ENCODE data around the gene CRYBA4.

DNA sequence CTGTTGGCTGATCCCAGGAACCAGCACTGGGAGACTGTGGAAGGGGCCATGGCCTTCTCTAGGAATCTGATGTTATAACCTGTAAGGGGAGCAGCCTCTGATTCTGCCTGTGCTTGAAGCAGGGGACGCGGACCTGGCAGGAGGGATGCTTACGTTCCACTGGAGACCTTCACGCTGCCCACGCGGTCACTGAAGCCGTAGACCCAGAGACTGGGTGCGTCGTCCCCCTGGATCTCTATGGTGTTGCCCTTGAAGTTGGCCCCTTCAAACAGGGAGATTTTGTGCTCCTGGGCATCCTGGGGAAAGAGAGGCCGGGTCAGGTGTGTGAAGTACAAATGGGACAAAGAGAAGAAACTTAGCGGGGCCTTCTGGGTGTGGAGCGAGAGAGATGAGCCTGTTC lies 20.0 kb upstream of the CRYBA4 start:
- TF ChIP-seq, protein P1, sequence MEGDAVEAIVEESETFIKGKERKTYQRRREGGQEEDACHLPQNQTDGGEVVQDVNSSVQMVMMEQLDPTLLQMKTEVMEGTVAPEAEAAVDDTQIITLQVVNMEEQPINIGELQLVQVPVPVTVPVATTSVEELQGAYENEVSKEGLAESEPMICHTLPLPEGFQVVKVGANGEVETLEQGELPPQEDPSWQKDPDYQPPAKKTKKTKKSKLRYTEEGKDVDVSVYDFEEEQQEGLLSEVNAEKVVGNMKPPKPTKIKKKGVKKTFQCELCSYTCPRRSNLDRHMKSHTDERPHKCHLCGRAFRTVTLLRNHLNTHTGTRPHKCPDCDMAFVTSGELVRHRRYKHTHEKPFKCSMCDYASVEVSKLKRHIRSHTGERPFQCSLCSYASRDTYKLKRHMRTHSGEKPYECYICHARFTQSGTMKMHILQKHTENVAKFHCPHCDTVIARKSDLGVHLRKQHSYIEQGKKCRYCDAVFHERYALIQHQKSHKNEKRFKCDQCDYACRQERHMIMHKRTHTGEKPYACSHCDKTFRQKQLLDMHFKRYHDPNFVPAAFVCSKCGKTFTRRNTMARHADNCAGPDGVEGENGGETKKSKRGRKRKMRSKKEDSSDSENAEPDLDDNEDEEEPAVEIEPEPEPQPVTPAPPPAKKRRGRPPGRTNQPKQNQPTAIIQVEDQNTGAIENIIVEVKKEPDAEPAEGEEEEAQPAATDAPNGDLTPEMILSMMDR (conservative IDR thresholded peaks at IDR 0.05; ENCODE audit: low read depth, low read length) = no peak
- TF ChIP-seq EZH2 (IDR thresholded peaks at IDR 0.05; ENCODE audit: borderline replicate concordance, low read depth, low read length, poor library complexity, severe bottlenecking) = no peak
